HG03442 (cell line): ENCODE data around the gene PARS2.

ENCODE experiments used
- ATAC-seq: cut with Tn5 transposase; IDR thresholded peaks from one replicate; pipeline ENCODE4 v1.9.1; 2021; ENCODE audit warnings: mild to moderate bottlenecking, moderate library complexity; ENCODE audit not compliant: unreplicated experiment

Gene PARS2

DNA sequence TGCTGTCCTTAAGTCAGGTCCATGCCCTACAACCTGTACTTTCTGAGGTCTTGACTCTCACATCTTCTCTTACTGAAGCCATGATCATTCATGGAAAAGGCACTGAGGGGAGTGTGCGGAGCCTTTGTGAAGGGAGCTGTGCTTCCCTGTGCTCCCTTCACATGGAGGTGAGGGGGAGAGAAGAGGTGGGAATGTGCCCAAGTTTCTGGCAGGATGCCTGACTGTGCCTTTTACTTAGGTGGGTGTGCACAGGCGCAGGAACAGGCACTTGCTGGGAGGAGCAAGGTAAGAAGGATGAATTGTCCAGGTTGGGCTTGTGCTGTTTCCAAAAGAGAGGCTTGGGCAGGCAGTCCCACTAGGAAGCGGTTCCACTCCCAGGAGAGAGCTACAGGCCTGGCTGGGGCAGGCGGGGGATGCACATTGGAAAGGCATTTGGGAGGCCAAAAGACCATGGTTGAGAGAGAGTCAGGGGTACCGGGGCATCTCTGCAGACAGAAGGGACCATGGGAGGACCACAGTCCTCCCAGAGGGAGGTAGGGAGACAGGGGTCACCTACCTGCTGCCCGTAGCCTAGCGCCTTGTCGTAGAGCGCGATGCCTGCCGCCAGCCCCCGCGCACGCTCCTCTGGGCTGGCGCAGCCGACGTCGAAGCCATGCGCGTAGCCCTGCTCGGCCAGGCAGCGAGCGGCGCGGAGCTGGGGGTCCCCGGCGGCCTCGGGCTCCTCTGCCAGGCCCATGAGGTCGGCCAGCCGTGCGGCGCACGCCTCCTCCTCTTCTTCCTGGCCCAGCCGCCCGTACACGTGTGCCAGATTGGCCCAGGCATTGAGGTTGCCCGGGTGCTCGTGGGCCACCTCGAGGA lies 35.9 kb upstream of the PARS2 start:
- ATAC-seq, result no peak

GRCh38 chr1:54798769-54799641 lies 34.7 kb upstream of the PARS2 start:
- ATAC-seq, result no peak

DNA sequence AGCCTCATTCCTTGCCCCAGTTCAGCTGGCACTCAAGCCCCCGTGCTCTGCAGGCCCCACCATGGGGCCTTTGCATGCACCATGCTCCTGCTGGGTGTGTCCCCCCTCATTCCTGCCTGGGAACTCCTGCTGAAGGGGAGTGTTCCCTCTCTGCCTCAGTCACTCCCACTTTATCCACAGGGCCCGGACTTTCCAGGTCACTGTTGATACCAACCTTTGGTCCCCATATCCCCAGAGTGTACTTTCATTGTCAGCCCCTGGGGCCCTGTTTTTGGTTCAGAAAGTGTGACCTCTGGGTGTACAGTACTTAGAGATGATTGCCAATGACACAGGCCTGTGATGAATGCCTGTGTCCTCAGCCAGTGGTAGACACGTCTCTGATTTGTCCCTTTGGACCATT lies 33.9 kb upstream of the PARS2 start:
- no peak for ATAC-seq

DNA sequence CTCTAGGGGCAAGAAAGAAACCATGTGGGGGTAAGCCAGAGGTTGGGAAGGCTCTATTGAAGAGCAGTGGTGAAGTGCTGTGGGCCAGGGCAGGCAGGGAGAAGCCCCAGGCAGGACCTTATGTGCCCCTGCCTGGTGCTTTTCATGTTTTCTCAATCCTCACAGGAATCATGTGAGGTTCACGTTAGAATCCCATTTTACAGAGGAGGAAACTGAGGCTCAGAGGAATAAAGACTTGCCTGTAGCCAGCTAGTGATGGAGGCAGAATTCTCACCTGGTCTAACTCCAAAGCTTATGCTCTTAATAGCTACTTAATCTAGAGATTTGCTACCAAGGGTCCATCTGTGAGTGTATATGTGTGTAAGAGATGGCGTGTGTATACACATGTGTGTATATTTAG lies 32.6 kb upstream of the PARS2 start:
- no peak for ATAC-seq

DNA sequence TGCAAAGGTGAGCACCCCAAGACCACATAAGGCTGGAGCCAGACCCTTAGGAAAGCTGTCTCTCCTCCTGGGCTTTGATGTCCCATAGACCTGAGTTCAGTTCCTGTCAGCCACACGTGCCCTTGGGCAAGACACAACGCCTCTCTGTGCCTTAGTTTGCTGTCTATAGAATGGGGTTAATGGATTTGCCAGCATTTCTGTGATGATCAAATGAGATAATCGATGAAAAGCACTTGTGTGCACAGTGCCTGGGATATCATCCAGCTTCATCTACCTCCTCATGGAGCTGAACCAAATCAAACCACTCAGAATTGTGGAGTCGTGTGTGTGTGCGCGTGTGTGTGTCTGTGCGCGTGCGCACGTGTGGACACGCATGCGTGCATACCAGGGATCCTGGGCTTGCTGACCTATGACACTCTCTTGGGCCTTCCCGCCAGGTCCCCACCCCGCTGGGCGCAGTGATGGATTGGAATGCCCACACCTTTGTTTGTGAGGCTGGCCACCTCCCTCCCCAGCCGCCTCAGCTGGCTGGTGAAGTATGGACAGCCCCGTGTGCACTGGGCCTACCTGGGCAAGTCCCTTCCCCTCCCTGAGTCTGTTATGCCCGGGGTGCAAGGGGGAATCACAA lies 31.6 kb upstream of the PARS2 start:
- ATAC-seq, result no peak

DNA sequence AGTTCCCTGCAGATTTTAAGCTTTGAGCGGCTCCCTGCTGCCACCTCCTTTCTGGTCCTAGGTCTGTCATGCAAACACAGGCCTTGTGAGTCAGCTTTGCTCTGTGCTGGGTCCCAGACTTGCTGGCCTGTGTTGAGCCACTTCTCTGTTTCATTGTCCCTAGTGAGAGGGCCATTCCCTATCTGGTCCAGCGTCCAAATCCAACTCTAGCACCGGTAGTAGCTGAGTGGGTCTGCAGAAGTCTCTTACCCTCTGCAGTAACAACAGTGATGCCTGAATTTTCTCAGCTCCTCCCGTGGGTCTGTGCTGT lies 31.0 kb upstream of the PARS2 start:
- ATAC-seq, result no peak

DNA sequence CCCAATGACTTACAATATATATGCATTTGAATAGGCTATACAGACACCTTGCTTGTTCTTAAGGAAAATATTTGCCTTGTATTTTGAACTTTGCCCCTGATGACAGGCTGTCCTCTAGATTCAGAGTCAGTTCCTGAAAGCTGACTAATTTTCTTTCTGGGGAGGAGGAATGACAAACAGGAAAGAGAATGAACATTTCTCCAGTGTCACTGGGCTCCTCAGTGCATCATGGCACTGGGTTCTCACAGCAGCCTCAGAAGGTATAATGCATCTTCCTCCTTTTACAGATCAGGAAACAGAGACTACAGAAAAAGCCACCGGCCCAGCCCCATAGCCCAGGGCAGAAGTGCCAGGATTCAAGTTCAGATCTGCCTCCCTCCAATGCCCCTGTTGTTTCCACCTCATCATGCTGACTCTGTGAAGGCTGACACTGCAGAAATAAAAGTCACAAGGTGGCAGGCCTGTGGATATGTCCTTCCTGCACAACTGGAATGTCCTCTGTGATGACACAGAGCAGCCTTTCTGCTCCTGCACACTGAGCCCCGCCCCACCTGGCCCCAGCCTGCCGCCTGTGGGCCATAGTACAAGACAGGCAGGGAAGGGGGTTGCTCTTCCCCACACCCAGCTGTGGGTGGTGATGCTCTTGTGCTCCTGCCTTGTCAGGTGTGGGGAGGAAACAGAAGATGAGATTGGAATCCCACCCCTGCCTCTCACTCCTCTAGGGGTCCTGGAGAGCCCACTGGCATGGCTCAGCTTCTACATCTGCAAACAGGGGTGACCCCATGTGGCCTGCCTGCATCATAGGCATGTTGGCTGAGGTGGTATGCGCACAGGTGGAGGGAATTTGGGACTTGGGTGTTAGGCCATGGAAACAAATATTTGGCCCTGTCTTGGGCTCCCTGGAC lies 30.4 kb upstream of the PARS2 start:
- ATAC-seq, result no peak

DNA sequence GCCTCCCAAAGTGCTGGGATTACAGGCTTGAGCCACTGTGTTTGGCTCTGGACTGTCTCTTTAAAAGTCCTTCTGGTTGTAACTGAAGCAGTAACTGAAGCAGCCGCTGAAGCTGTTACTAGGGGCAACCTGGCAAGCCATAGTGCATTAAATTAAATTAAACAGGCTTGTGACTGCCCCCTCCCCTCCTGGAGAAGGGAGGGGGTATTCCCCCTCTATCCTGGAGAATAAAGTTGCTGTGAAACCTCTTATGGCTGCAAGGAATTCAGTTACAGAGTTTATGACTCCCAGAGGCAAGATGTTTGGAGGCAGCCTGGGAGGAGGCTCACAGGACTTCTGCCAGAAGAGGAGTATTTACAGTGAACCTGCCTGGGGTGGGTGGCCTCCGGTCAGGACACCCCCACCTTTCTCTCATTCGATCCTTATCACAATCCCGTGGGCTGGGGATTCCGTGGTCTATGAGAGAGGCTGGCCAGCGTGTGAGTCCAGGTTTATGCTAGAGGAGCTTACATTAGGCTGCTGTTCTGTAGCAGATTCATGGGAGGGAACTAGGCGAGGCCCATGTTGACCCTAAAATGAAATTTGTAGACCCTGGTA lies 28.5 kb upstream of the PARS2 start:
- ATAC-seq, result no peak

GRCh38 chr1:54791880-54792522 lies 27.7 kb upstream of the PARS2 start:
- ATAC-seq, result no peak

- ATAC-seq, result no peak
Measured at GRCh38 chr1:54788459-54788858, 24.1 kb upstream of the PARS2 start.

DNA sequence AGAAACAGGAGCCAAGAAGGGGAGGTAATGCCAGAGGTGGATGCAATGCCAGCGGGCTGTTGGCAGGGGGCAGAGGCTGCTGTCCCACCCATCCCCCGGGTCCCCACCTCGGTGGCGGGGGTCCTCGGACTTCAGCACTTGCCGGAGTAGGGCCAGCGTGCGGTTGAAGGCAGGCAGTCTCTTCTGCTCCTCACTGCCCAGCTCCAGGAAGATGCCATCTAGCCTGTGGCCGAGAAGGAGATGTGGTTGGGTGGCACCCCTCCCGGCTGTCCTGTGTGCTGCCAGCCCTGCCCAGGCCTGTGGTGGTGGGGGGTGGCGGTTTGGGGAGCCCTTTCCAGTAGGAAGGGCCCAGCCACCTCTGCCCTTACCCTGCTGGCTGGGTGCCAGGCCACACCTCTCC lies 23.3 kb upstream of the PARS2 start:
- no peak for ATAC-seq

GRCh38 chr1:54786778-54787177 lies 22.5 kb upstream of the PARS2 start:
- no peak for ATAC-seq

DNA sequence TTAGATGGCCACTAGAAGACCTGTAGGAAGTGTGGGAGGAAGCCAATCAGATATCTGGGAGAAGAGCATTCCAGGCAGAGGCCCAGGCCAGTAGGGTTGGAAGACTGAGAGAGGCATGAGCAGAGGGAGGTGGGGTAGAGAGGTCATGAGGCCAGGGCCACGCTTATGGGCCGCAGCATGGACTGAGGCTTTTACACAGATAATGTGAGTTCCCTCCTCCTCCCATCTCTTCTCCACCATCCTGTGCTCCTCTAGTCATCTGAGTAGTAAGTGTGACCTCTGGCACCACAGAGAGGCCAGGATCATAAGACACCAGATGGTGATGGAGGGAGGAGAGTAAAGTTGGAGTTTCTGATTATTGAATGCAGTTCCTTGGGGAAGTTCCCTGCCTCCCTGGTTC lies 19.7 kb upstream of the PARS2 start:
- ATAC-seq, result no peak

GRCh38 chr1:54782588-54782987 lies 18.3 kb upstream of the PARS2 start:
- ATAC-seq, result no peak

DNA sequence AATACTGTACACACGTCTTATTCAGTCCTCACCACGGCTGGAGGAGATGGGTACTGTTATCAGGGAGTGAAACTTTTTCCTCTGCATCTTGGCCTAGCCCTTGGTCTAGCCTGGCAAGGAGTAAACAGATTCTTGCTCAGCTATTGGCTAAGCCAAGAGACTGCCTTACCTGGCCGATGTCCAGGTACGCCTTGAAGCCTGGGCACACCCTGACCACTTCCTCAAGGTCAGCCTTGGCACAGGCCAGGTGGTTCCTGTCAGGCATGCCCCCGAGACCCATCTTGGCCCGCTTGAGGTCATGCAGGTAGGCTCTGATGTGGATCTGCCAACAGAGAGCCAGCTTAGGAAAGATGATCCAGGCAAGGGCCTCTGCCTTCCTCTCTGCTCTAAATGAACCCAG lies 17.8 kb upstream of the PARS2 start:
- no peak for ATAC-seq

DNA sequence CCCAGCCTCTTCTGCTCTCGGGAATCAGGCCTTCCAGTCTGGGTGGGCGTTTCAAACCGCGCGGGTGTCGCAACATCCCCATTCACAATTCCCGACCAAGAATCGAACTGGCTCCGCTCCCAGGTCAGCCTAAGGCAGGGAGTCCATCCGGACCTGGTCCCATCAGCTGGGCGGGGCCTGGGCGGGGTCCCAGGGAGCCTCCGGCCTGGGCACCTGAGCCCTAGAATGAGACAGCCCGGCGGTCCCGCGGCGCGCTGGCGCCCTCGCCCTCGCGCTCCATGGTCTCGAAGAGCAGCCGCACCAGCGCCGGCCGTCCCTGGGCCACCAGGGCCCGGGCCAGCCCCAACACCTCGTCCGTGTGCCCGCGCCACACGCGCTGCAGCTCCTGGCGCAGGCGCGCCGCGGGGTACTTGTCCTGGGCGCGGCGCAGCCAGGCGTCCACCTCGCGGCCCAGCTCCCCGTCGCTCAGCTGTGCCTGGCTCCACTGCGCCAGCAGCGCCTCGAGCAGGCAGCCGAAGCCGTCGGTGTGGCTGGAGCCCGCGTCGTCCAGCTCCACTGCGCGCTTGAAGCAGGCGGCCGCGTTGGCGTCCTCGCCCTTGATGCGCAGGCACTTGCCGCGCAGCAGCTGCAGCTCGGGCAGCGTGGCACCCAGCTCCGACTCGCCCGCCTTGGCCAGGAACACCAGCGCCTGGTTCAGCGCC lies 16.9 kb upstream of the PARS2 start:
- ATAC-seq, result no peak

- ATAC-seq, result no peak
Measured at GRCh38 chr1:54777431-54777830, 13.1 kb upstream of the PARS2 start.

DNA sequence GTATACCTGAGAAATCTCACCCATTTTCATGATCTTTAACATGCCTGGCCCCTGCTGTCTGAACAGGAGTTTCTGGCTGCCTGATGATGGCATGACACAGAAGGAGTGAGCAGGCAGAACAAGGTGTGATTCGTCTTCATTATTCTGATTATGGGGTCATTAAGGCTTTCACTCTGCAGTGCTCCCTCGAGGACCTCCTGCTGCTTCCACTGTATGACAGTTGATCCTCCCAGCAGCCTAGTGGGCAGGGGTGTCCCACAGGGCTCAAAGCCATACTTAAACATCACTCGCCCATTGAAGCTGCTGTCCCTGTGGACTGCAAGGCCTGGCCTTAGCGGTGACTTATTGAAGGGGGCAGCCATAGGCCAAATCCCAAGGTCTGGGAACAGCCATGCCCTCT lies 12.7 kb upstream of the PARS2 start:
- ATAC-seq, result no peak
